Subcutaneous abdominal adipose tissue (tissue), 5 donors: ENCODE measurements around the gene SFTPA1.
"Not testable (repeated sequence)": the region's sequence is repeated elsewhere in the genome, so short reads cannot be mapped to it uniquely, and the experiment has no call there.

Experiments
- H3K27ac ChIP-seq: one replicate; pipeline ENCODE4 v1.7.0; 2013; ENCODE audit warnings: low read depth, mild to moderate bottlenecking, inconsistent platforms, low read length, moderate library complexity
- H3K27me3 ChIP-seq, 5 donors: one replicate each; pipeline ENCODE4 v1.7.0; 2013; ENCODE audit warnings: low read length in 5 of 5, inconsistent platforms in 1 of 5; ENCODE audit not compliant: control insufficient read depth in 5 of 5, insufficient read depth in 4 of 5
- H3K36me3 ChIP-seq, 5 donors: one replicate each; pipeline ENCODE4 v1.7.0; 2013; ENCODE audit warnings: low read length in 5 of 5; ENCODE audit not compliant: control insufficient read depth in 5 of 5, insufficient read depth in 5 of 5
- H3K4me1 ChIP-seq, 5 donors: one replicate each; pipeline ENCODE4 v1.7.0; 2013; ENCODE audit warnings: low read length in 5 of 5, mild to moderate bottlenecking in 3 of 5, moderate library complexity in 1 of 5; ENCODE audit not compliant: control insufficient read depth in 5 of 5, insufficient read depth in 5 of 5
- H3K4me3 ChIP-seq, 5 donors: one replicate each; pipeline ENCODE4 v1.7.0; 2013; ENCODE audit warnings: low read length in 5 of 5, low read depth in 1 of 5
- H3K9ac ChIP-seq, 5 donors: one replicate each; pipeline ENCODE4 v1.7.0; 2013; ENCODE audit warnings: low read length in 5 of 5, mild to moderate bottlenecking in 4 of 5, moderate library complexity in 3 of 5
- H3K9me3 ChIP-seq, 5 donors: one replicate each; pipeline ENCODE4 v1.7.0; 2013; ENCODE audit warnings: low read length in 5 of 5; ENCODE audit not compliant: control insufficient read depth in 5 of 5
- donor health status: healthy.
- donor health status: healthy.
- donor health status: healthy.
- donor health status: healthy.
- donor health status: healthy.

Gene SFTPA1

GRCh38 chr10:79610601-79611191, at the start of gene SFTPA1:
Gene SFTPA1 (plus strand): TSS chr10:79610939. CDS start chr10:79611826, 887 bp downstream.
- H3K9me3 ChIP-seq = no peaks in the 10 kb centered on the region
- no peak within 1 kb of the TSS for H3K9ac ChIP-seq
- no peak within 1 kb of the TSS for H3K27ac ChIP-seq
- H3K4me1 ChIP-seq = no peaks in the 10 kb centered on the region
- H3K4me3 ChIP-seq = no peak within 1 kb of the TSS
- H3K36me3 ChIP-seq = no peaks in the 10 kb centered on the region
- H3K27me3 ChIP-seq = no peaks in the 10 kb centered on the region

DNA sequence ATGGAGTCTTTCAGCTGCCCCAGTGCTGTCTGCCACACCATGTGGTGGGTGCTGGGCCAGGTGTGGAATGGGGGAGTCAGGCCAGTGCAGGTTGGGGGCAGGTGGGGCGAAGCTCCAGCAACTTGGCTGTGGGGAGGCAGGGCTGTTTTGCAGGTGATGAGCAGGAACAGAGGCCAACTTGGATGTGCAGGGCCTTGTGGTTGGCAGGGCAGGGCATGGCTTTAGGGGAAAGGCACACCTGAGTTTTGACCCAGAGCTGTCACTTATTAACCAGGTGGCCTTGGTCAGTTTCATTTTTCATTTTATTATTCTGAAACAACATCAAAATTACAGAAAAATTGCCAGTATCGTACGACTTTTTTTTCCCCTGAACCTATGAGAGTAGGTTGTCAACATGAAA, 49.5 kb upstream of the SFTPA1 start:
- no peaks in the 10 kb centered on the region for H3K9me3 ChIP-seq
- H3K4me1 ChIP-seq = peaks cover 0 to 6% (median 3%) of the 10 kb centered on the region in 5 donors
- H3K9ac ChIP-seq = no peak overlapping the region
- H3K4me3 ChIP-seq = no peak overlapping the region
- no peaks in the 10 kb centered on the region for H3K36me3 ChIP-seq
- H3K27ac ChIP-seq = no peak overlapping the region
- peaks cover 0 to 8% (median 5%) of the 10 kb centered on the region in 5 donors for H3K27me3 ChIP-seq

DNA sequence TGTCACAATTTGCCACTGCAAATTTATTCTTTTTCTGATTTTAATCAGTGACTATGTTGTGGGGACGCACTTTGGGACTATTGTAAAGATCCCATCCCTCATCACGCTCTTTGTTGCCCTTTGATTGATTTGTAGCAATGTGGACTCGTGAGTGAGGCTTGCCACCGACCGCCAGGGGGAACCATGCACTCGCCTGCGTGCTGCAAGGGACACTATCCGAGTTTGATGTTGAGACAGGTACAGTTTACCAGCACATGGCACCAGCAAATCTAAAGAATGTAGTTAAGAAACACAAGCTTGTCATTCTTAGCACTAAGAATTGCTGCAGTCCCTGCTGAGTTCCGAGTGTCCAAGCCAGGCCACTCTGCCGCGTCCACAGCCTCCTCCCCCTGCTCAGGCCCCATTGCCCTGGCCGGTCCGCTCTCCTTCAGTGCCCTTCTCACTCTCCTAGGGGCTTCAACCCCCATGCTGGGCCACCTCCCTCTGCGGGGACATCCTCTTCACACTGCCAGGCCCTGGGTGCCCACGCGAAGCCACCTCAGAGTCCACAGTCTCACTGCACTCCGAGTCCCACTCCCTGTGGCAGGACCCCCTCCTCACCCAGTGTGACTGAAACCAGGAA, 48.5 kb upstream of the SFTPA1 start:
- H3K4me3 ChIP-seq = peak overlapping the region in 3 of 5 donors; percentile 34 to 38 (median 34)
- H3K9ac ChIP-seq = no peak overlapping the region
- no peaks in the 10 kb centered on the region for H3K9me3 ChIP-seq
- no peak overlapping the region for H3K27ac ChIP-seq
- H3K36me3 ChIP-seq = no peaks in the 10 kb centered on the region
- H3K27me3 ChIP-seq = peaks cover 0 to 8% (median 5%) of the 10 kb centered on the region in 5 donors
- H3K4me1 ChIP-seq = peaks cover 0 to 6% (median 3%) of the 10 kb centered on the region in 5 donors

DNA sequence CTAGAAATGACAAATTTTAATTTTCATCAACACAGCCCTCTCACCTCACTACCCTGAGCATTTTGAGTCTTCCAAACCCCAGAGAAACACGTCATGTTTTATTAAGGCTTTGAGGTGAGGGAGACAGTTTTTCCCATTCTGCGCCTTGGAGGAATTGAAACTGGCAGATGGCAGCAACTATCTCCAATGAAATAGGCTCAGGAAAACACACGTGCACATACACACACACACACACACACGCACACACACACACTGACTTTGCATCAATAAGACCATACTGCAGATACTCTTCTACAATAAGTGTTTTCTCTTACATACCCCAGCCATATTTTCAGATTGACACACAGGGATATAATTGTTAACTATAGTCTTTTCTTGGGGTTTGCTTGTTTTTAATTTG, 47.3 kb upstream of the SFTPA1 start:
- Histone ChIP-seq H3K36me3 (no peaks in the 10 kb centered on the region), H3K9me3 (no peaks in the 10 kb centered on the region), H3K4me3 (no peak overlapping the region), H3K9ac (no peak overlapping the region), H3K27me3 (peaks cover 0 to 8% (median 5%) of the 10 kb centered on the region in 5 donors), H3K4me1 (peaks cover 0 to 6% (median 3%) of the 10 kb centered on the region in 5 donors), H3K27ac (no peak overlapping the region)

DNA sequence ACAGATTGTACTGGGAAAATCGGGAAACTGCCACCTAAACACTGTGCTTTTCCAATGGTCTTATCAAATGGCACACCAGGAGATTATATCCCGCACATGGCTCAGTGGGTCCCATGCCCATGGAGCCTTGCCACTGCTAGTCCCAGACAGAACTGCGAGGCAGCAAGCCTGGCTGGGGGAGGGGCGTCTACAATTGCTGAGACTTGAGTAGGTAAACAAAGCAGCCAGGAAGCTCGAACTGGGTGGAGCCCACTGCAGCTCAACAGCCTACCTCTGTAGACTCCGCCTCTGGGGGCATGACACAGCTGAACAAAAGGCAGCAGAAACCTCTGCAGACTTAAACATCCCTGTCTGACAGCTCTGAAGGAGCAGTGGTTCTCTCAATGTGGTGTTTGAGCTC, 40.1 kb upstream of the SFTPA1 start:
- H3K27ac ChIP-seq, H3K36me3 ChIP-seq, H3K9me3 ChIP-seq, H3K4me1 ChIP-seq, H3K27me3 ChIP-seq, H3K9ac ChIP-seq: not testable (repeated sequence)
- peak overlapping the region in 1 of 5 donors; percentile 3 for H3K4me3 ChIP-seq

- Histone ChIP-seq H3K9me3 (no peaks in the 10 kb centered on the region), H3K9ac (no peak overlapping the region), H3K4me3 (no peak overlapping the region), H3K4me1 (no peaks in the 10 kb centered on the region), H3K27ac (no peak overlapping the region), H3K27me3 (no peaks in the 10 kb centered on the region), H3K36me3 (no peaks in the 10 kb centered on the region)
Measured at GRCh38 chr10:79579361-79579760, 31.4 kb upstream of the SFTPA1 start.

DNA sequence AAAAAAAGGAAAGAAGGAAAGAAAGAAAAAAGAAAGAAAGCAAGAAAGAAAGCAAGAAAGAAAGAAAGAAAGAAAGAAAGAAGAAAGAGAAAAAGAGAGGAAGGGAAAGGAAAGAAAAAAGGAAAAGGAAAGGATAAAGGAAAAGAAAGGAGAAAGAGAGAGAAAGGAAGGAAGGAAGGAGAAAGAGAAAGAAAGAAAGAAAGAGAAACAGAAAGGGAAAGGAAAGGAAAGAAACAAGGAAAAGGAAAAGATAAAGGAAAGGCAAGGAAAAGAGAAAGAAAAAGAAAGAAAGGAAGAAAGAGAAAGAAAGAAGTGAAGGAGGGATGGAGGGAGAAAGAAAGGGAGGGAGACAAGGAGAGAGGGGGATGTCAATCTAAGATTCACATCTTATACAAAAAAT, 29.7 kb upstream of the SFTPA1 start:
- H3K27me3 ChIP-seq = no peaks in the 10 kb centered on the region
- H3K4me1 ChIP-seq = no peaks in the 10 kb centered on the region
- no peaks in the 10 kb centered on the region for H3K36me3 ChIP-seq
- no peak overlapping the region for H3K4me3 ChIP-seq
- no peak overlapping the region for H3K9ac ChIP-seq
- no peaks in the 10 kb centered on the region for H3K9me3 ChIP-seq
- H3K27ac ChIP-seq = no peak overlapping the region

GRCh38 chr10:79582096-79582495, 28.6 kb upstream of the SFTPA1 start:
- no peak overlapping the region for H3K9ac ChIP-seq
- no peaks in the 10 kb centered on the region for H3K9me3 ChIP-seq
- no peaks in the 10 kb centered on the region for H3K36me3 ChIP-seq
- H3K4me3 ChIP-seq = no peak overlapping the region
- H3K4me1 ChIP-seq = no peaks in the 10 kb centered on the region
- H3K27ac ChIP-seq = no peak overlapping the region
- H3K27me3 ChIP-seq = no peaks in the 10 kb centered on the region

- H3K4me1 ChIP-seq, H3K4me3 ChIP-seq, H3K27me3 ChIP-seq, H3K27ac ChIP-seq, H3K36me3 ChIP-seq, H3K9ac ChIP-seq, H3K9me3 ChIP-seq: not testable (repeated sequence)
Measured at GRCh38 chr10:79582954-79583353, 27.8 kb upstream of the SFTPA1 start.

DNA sequence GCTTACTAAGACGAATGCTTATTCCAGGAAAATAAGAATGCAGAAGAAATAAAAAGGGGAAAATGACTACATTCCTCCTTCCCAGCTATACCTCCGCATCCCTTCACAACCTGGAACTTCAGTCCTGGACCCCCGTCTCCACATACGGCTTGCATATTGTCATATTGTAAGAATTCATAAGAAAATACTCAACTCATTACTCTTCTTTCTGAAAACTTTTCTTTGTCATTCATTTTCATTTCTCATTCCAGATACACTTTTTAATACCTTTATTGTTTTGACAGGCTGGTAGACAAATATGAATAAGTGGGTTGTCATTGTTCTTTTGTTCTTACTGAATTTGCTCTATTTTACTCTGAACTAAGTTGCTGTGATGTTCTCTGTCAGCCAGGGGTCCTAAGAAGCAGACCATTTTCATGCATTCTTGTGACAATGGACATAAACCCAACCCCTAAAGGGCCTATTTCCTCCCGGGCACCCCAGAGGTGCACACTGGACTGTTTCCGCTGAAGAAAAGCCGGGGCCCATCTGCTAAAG, 27.2 kb upstream of the SFTPA1 start:
- Histone ChIP-seq H3K27ac (no peak overlapping the region), H3K27me3 (no peaks in the 10 kb centered on the region), H3K4me3 (no peak overlapping the region), H3K36me3 (no peaks in the 10 kb centered on the region), H3K4me1 (no peaks in the 10 kb centered on the region), H3K9ac (no peak overlapping the region), H3K9me3 (no peaks in the 10 kb centered on the region)
